Transverse colon (tissue), 4 donors: ENCODE measurements around the gene FAM133A. TPM values are rescaled to one million over a fixed set of nuclear protein-coding genes. Genes with fewer than 3 reads are reported as not detected.

Experiments
- DNase-seq: peaks from one replicate; pipeline ENCODE4 v3.0.0-alpha.2; 2019
- H3K27ac ChIP-seq, 4 donors: fragments of 200-600 bp; sonication (generic); 2 replicates each; pipeline ENCODE4 v1.5.1; 2016 to 2018; ENCODE audit warnings: inconsistent platforms in 4 of 4
- H3K27me3 ChIP-seq: fragments of 200-600 bp; sonication (generic); 2 replicates; pipeline ENCODE4 v1.5.1; 2017; ENCODE audit warnings: inconsistent platforms
- H3K36me3 ChIP-seq, 4 donors: fragments of 200-600 bp; sonication (generic); 2 replicates each; pipeline ENCODE4 v1.5.1; 2017 to 2019; ENCODE audit warnings: inconsistent platforms in 4 of 4
- H3K4me1 ChIP-seq, 4 donors: fragments of 200-600 bp; sonication (generic); 2 replicates each; pipeline ENCODE4 v1.5.1; 2017 to 2020; ENCODE audit warnings: inconsistent platforms in 4 of 4
- H3K4me3 ChIP-seq, 4 donors: fragments of 200-600 bp; sonication (generic); 1 replicate in 1 of 4; 2 replicates in 3 of 4; pipeline versions ENCODE4 v1.5.1 to v1.6.1; 2017 to 2019; ENCODE audit warnings: inconsistent platforms in 4 of 4
- H3K9me3 ChIP-seq, 2 donors: fragments of 200-600 bp; sonication (generic); 2 replicates each; pipeline ENCODE4 v1.5.1; 2017 to 2019; ENCODE audit warnings: inconsistent platforms in 2 of 2
- EP300 ChIP-seq: sonication (generic); formaldehyde crosslinking; IDR thresholded peaks from one replicate; pipeline ENCODE4 v1.6.1; 2017; ENCODE audit warnings: antibody characterized with exemption, low read depth
- POLR2A ChIP-seq: fragments of 450-650 bp; IDR thresholded peaks from one replicate; pipeline ENCODE4 v1.6.1; 2016; ENCODE audit warnings: antibody characterized with exemption, mild to moderate bottlenecking, moderate library complexity
- POLR2AphosphoS5 ChIP-seq, 3 donors: sonication (generic); formaldehyde crosslinking; IDR thresholded peaks; one replicate each; pipeline ENCODE4 v1.6.1; 2016; ENCODE audit warnings: antibody characterized with exemption in 3 of 3
- WGBS, 2 donors: methylation state at CpG; one replicate each; pipeline ENCODE4 v1.1.5; 2018; ENCODE audit warnings: low coverage in 1 of 2; 5-methylcytosine and 5-hydroxymethylcytosine counted together
- in situ Hi-C, 4 donors: fragments of 200-750 bp; cut with MboI; loops; one replicate each; pipeline versions ENCODE4 v1.15.0 to v1.15.1; 2017; ENCODE audit warnings: low sequenced_read_pairs in 3 of 4, low pct_ligation_motif_present in 1 of 4, low pct_unique_long_range_greater_than_20kb in 1 of 4
- intact Hi-C: fragments of 100-400 bp; cut with DNase I; formaldehyde crosslinking; loops from one replicate; pipeline ENCODE4 v1.15.1; 2023; ENCODE audit warnings: low total_unique reads
- total RNA-seq, 4 donors: library from RNA; depleted of rRNA; stranded (reverse); fragments of >200 nt; gene quantifications; one replicate each; pipeline ENCODE4 v1.1.0, GENCODE V29; 2016
- TF ChIP-seq, protein P1 (sequence below), 5 experiments: fragments of 200-600 bp in 3 of 5; fragments of 450-650 bp in 2 of 5; sonication (generic) in 3 of 5; IDR thresholded peaks; 1 replicate in 2 of 5; 2 replicates in 3 of 5; pipeline ENCODE4 v1.5.1; 2016 to 2017; ENCODE audit warnings: antibody characterized with exemption in 5 of 5, inconsistent platforms in 3 of 5, mild to moderate bottlenecking in 2 of 5, moderate library complexity in 1 of 5

Gene FAM133A
- not detected for total RNA-seq

DNA sequence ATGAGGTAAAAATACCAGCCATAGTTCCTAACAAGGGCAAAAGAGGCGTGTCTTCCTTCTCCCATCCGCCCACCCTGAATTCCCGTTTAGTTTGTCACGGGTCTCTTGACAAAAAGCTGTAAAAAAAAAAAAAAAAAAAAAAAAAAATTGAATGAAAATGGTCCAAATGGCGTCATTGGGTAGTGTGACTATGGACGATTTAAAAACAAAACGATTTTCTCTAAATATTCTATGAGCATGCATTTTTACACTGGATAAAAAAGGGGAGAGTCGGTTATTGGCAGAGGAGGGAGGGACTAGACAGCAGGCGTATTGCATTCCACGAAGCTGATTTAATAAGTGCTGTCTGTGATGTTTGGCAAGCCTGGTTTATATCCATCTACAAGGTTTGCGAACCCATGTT lies at the start of gene FAM133A:
Gene FAM133A, plus strand, starts transcription at position 338 of the 403 bp plus-strand sequence. CDS start 35,214 bp downstream, outside the sequence.
- no peaks in the 10 kb centered on the region for H3K27me3 ChIP-seq
- peak within 1 kb of the TSS; percentile 10 to 60 (median 38) for H3K4me3 ChIP-seq
- WGBS, 2 donors: 0 to 17% methylated on average over 4 to 11 of the region's 11 CpGs
- H3K36me3 ChIP-seq: no peaks in the 10 kb centered on the region
- H3K4me1 ChIP-seq: no peaks in the 10 kb centered on the region
- no peak for TF ChIP-seq POLR2A
- TF ChIP-seq, protein P1, sequence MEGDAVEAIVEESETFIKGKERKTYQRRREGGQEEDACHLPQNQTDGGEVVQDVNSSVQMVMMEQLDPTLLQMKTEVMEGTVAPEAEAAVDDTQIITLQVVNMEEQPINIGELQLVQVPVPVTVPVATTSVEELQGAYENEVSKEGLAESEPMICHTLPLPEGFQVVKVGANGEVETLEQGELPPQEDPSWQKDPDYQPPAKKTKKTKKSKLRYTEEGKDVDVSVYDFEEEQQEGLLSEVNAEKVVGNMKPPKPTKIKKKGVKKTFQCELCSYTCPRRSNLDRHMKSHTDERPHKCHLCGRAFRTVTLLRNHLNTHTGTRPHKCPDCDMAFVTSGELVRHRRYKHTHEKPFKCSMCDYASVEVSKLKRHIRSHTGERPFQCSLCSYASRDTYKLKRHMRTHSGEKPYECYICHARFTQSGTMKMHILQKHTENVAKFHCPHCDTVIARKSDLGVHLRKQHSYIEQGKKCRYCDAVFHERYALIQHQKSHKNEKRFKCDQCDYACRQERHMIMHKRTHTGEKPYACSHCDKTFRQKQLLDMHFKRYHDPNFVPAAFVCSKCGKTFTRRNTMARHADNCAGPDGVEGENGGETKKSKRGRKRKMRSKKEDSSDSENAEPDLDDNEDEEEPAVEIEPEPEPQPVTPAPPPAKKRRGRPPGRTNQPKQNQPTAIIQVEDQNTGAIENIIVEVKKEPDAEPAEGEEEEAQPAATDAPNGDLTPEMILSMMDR (IDR thresholded peaks at IDR 0.05): no peak
- no peak for TF ChIP-seq POLR2AphosphoS5 (IDR thresholded peaks at IDR 0.05)
- no peaks in the 10 kb centered on the region for H3K9me3 ChIP-seq
- intact Hi-C loops: no loop called here
- in situ Hi-C loops: no loop called here
- no peak for DNase-seq
- H3K27ac ChIP-seq: peak within 1 kb of the TSS; percentile 54 to 75 (median 60)

DNA sequence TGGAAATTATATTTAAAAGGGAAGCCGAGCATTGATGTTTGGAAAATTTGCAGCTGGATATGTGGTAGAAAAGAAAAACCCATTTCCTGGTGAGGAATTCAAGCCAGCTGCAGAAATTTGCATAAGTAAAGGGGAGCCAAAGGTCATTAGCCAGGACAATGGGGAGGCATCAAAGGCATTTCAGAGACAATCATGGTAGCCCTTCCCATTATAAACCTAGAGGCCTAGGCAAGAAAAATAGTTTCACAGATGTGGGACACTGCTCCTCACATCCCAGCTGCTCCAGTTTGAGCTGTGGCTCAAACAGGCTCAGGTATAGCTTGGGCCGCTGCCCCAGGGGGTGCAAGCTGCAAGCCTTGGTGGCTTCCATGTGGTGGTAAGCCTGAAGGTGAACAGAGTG lies 36.4 kb upstream of the FAM133A start:
- Histone ChIP-seq H3K4me1 (no peaks in the 10 kb centered on the region), H3K4me3 (no peak overlapping the region), H3K9me3 (no peaks in the 10 kb centered on the region), H3K27me3 (no peaks in the 10 kb centered on the region), H3K27ac (no peak overlapping the region), H3K36me3 (no peaks in the 10 kb centered on the region)
- no peak for DNase-seq
- intact Hi-C loops (loop anchor here (5.0 kb wide), 1 partner anchor 490 kb away; no protein-coding TSS in a partner anchor), in situ Hi-C loops (no loop called here)
- TF ChIP-seq POLR2AphosphoS5 (IDR thresholded peaks at IDR 0.05) (no peak), EP300 (no peak), POLR2A (no peak)
- TF ChIP-seq, protein P1 (IDR thresholded peaks at IDR 0.05): no peak
- WGBS, 2 donors: 80% methylated on average over 2 of the region's 2 CpGs; no CpG with 5 or more reads in 1 of the 2 donors

DNA sequence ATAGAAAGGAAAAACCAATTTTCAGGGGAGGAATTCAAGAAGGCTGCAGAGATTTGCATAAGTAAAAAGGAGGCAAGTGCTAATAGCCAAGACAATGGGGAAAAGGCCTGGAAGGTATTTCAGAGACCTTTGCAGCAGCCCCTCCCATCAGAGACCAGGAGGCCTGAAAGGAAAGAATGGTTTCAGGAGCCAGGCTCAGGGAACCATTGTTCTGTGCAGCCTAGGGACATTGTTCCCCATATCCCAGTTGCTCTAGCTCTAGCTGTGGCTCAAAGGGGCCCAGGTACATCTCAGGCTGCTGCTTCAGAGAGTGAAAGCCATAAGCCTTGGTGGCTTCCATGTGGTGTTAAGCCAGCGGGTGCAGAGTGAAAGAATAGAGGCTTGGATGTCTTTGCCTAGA lies 24.6 kb upstream of the FAM133A start:
- Histone ChIP-seq H3K27me3 (no peaks in the 10 kb centered on the region), H3K36me3 (no peaks in the 10 kb centered on the region), H3K27ac (no peak overlapping the region), H3K4me3 (no peak overlapping the region), H3K4me1 (no peaks in the 10 kb centered on the region), H3K9me3 (no peaks in the 10 kb centered on the region)
- TF ChIP-seq EP300 (no peak), POLR2AphosphoS5 (IDR thresholded peaks at IDR 0.05) (no peak)
- TF ChIP-seq, protein P1 (IDR thresholded peaks at IDR 0.05): no peak
- WGBS, 2 donors: 62% methylated on average over 1 of the region's 1 CpG; no CpG with 5 or more reads in 1 of the 2 donors
- DNase-seq: no peak
- intact Hi-C loops (no loop called here), in situ Hi-C loops (no loop called here)

GRCh38 chrX:93660575-93660974 lies 13.4 kb upstream of the FAM133A start:
- Histone ChIP-seq H3K9me3 (no peaks in the 10 kb centered on the region), H3K27me3 (no peaks in the 10 kb centered on the region), H3K36me3 (no peaks in the 10 kb centered on the region), H3K4me3 (no peak overlapping the region), H3K4me1 (no peaks in the 10 kb centered on the region), H3K27ac (no peak overlapping the region)
- DNase-seq: no peak
- intact Hi-C loops: no loop called here
- 79% methylated on average over 6 of the region's 7 CpGs; no CpG with 5 or more reads in 1 of the 2 donors for whole genome bisulfite sequencing, 2 donors
- TF ChIP-seq POLR2AphosphoS5 (IDR thresholded peaks at IDR 0.05): no peak
- TF ChIP-seq, protein P1 (IDR thresholded peaks at IDR 0.05): no peak
- no peak for TF ChIP-seq EP300
- TF ChIP-seq POLR2A: no peak
- in situ Hi-C loops: no loop called here
